ENCODE measurements around the gene TEX44. TPM values are rescaled to one million over a fixed set of nuclear protein-coding genes. Genes with fewer than 3 reads are reported as not detected.

TEX44 gene
- polyA plus RNA-seq, 1 donor from 2014 or later = not detected

- no peaks in the 10 kb centered on the region for H3K79me2 ChIP-seq (replicated peaks; ENCODE audit: insufficient read depth, low read length)
- no peak overlapping the region for H3K9ac ChIP-seq (ENCODE audit: low read length)
- H3K4me3 ChIP-seq (ENCODE audit: low read length) = no peak overlapping the region
- no peaks in the 10 kb centered on the region for H4K20me1 ChIP-seq (ENCODE audit: insufficient read depth)
- H3K9me2 ChIP-seq (ENCODE audit: insufficient read depth, low read length) = no peaks in the 10 kb centered on the region
- H3K4me2 ChIP-seq (ENCODE audit: low read length) = no peak overlapping the region
- H3K36me3 ChIP-seq (ENCODE audit: insufficient read depth, low read length) = no peaks in the 10 kb centered on the region
- no peak overlapping the region for H2AFZ ChIP-seq (ENCODE audit: low read depth, low read length)
- no peak for TF ChIP-seq EP300 (conservative IDR thresholded peaks at IDR 0.05; ENCODE audit: poor library complexity, severe bottlenecking)
- no peak for TF ChIP-seq MXI1 (conservative IDR thresholded peaks at IDR 0.05; ENCODE audit: poor library complexity, severe bottlenecking)
- no peak for TF ChIP-seq RAD21 (conservative IDR thresholded peaks at IDR 0.05)
- TF ChIP-seq REST (IDR thresholded peaks at IDR 0.05; ENCODE audit: borderline replicate concordance) = no peak
- TF ChIP-seq EZH2 (IDR thresholded peaks at IDR 0.05; ENCODE audit: borderline replicate concordance, insufficient read depth, low read length, poor library complexity, severe bottlenecking) = no peak
- TF ChIP-seq TAF1 (IDR thresholded peaks at IDR 0.05; ENCODE audit: low read depth) = no peak
- no peak for TF ChIP-seq CTCF (IDR thresholded peaks at IDR 0.05; ENCODE audit: poor library complexity, severe bottlenecking)
- TF ChIP-seq SMC3 (conservative IDR thresholded peaks at IDR 0.05; ENCODE audit: poor library complexity) = no peak
- no peak for TF ChIP-seq POLR2AphosphoS5 (IDR thresholded peaks at IDR 0.05)
- H3K27me3 ChIP-seq (ENCODE audit: insufficient read depth, low read depth, low read length) = no peaks in the 10 kb centered on the region
- H3K9me3 ChIP-seq (ENCODE audit: low read length) = peaks cover 3% of the 10 kb centered on the region
- no peaks in the 10 kb centered on the region for H3F3A ChIP-seq (ENCODE audit: insufficient read depth, low read length, poor library complexity, severe bottlenecking)
- H3K27ac ChIP-seq (ENCODE audit: low read length) = no peak overlapping the region
Measured at GRCh38 chr2:231552752-231553151, 39.9 kb upstream of the TEX44 start.

GRCh38 chr2:231554327-231554726 lies 38.3 kb upstream of the TEX44 start:
- Histone ChIP-seq H3K9me3 (ENCODE audit: low read length) (peaks cover 3% of the 10 kb centered on the region), H3K9me2 (ENCODE audit: insufficient read depth, low read length) (no peaks in the 10 kb centered on the region), H3K4me2 (ENCODE audit: low read length) (no peak overlapping the region), H3K9ac (ENCODE audit: low read length) (no peak overlapping the region), H3F3A (ENCODE audit: insufficient read depth, low read length, poor library complexity, severe bottlenecking) (no peaks in the 10 kb centered on the region), H3K36me3 (ENCODE audit: insufficient read depth, low read length) (no peaks in the 10 kb centered on the region), H3K27ac (ENCODE audit: low read length) (no peak overlapping the region), H3K4me3 (ENCODE audit: low read length) (no peak overlapping the region), H2AFZ (ENCODE audit: low read depth, low read length) (no peak overlapping the region), H3K27me3 (ENCODE audit: insufficient read depth, low read depth, low read length) (no peaks in the 10 kb centered on the region), H4K20me1 (ENCODE audit: insufficient read depth) (no peaks in the 10 kb centered on the region), H3K79me2 (replicated peaks; ENCODE audit: insufficient read depth, low read length) (no peaks in the 10 kb centered on the region)
- TF ChIP-seq TAF1 (IDR thresholded peaks at IDR 0.05; ENCODE audit: low read depth) (no peak), MXI1 (conservative IDR thresholded peaks at IDR 0.05; ENCODE audit: poor library complexity, severe bottlenecking) (no peak), SMC3 (conservative IDR thresholded peaks at IDR 0.05; ENCODE audit: poor library complexity) (no peak), REST (IDR thresholded peaks at IDR 0.05; ENCODE audit: borderline replicate concordance) (no peak), EZH2 (IDR thresholded peaks at IDR 0.05; ENCODE audit: borderline replicate concordance, insufficient read depth, low read length, poor library complexity, severe bottlenecking) (no peak), RAD21 (conservative IDR thresholded peaks at IDR 0.05) (no peak), CTCF (IDR thresholded peaks at IDR 0.05; ENCODE audit: poor library complexity, severe bottlenecking) (no peak), EP300 (conservative IDR thresholded peaks at IDR 0.05; ENCODE audit: poor library complexity, severe bottlenecking) (no peak), POLR2AphosphoS5 (IDR thresholded peaks at IDR 0.05) (no peak)

All from neural cell (in vitro differentiated cells).